Central memory CD4-positive, alpha-beta T cell (primary cell): ENCODE results near the gene RFX3.

Source experiments
- DNase-seq: peaks from one replicate; pipeline ENCODE4 v3.0.0; 2022

The RFX3 gene

DNA sequence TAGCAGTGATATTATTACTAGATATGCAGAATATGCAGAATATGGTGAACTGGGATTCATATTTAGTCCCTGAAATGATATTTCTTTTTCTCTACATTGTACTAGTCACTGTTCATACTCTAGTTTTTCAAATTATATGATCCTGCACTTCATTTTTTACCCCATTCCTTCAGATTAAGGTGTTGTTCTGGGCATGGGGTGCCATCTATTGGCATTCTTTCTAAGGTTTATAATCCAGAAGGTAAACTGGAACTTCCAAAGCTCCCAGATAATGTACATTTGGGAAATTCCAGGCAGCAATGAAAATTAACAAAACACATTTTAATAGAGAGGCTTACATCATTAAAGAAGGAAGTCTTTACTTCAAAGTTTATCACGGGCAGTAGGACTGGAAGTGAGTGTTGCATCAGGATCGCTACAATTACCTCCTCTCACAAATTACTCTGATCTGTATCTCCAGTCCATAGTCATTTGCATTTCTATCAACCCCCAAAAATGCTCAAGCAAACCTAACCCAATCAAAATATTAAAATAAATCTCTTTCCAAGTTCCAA is 12.5 kb downstream of the RFX3 start:
- DNase-seq = no peak

DNA sequence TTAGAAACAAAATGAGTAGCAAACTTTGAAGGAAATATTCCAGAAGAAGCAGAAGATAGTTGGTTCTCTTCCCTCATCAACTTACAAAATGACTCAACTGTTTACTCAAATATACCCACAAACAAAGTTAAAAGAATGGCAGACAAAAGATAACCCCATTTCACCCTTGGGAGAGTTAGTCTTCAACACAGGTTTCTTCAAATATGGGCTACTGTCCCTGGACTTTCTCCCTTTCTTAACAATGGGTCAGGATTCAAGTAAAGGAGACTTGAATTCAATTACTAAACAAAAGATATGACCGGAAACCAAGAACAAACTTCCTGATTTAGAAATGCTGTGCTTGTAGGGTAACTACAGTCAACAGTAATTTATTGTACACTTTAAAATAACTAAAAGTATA is 14.2 kb downstream of the RFX3 start:
- DNase-seq = no peak

GRCh38 chr9:3510796-3511195 is 15.0 kb downstream of the RFX3 start:
- DNase-seq = no peak

DNA sequence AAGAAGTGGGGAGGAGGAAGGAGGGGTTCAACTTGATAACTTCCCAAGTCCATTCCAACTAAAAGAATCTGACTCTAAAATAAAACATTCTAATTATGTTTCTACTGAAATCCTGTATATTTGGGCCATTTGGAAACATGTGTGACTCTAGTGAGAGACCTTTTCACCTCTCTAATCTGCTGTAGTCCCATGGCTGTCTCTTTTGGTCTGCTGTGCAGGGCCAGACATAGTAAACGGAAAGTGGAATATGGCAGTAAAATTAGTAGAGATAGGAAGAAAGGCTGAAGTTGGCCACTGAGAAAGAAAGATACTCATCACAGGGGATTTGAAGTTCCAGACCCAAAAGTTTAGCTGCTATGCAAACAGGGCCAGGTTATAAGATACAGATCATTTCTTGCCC is 15.9 kb downstream of the RFX3 start:
- DNase-seq = no peak

GRCh38 chr9:3508521-3509291 is 17.1 kb downstream of the RFX3 start:
- no peak for DNase-seq

- no peak for DNase-seq
Observed at GRCh38 chr9:3508078-3508431, 17.7 kb downstream of the RFX3 start.

- no peak for DNase-seq
Observed at GRCh38 chr9:3507395-3508077, 18.3 kb downstream of the RFX3 start.

- no peak for DNase-seq
Observed at GRCh38 chr9:3506164-3506563, 19.6 kb downstream of the RFX3 start.

GRCh38 chr9:3502560-3503398 is 23.0 kb downstream of the RFX3 start:
- DNase-seq = no peak

- no peak for DNase-seq
Observed at GRCh38 chr9:3500044-3500443, 25.8 kb downstream of the RFX3 start.

DNA sequence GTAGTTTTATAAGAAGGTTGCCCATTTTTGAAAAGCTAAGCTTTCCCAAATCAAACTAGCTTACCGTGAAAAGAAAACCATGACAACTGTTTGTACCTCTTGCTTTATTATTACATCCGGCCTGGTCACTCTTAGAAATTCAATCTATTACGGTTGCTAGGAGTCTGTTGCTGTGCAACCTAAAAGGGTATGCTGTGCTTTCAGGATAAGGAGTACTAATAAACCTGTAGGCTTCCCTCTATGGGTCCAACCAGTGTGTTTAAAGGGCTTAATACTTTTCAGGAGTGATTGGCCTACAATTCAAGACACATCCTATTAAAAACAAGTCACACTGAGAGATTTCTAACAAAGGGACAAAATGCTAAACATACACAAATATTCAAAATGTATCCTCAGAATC is 27.1 kb downstream of the RFX3 start:
- DNase-seq = no peak

- DNase-seq = no peak
Observed at GRCh38 chr9:3497857-3498256, 27.9 kb downstream of the RFX3 start.

- no peak for DNase-seq
Observed at GRCh38 chr9:3497401-3497800, 28.4 kb downstream of the RFX3 start.

DNA sequence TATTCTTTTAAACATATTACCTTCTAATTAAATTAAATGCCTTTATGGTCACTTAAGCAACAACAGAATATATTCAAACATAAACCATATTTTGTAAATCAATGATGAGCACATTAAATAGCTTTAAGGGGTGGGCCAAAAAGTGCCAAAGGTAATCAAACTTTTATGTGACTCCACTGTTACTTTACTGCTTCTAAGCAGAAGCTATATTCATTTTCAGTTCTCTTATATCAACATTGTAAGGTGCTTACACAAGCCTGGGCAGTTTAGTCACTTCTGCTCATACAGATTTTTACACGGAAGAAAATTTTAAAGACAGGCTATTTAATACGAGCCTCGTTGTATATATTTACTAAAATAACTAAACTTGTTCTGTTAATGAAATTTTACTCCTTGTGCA is 29.9 kb downstream of the RFX3 start:
- no peak for DNase-seq

DNA sequence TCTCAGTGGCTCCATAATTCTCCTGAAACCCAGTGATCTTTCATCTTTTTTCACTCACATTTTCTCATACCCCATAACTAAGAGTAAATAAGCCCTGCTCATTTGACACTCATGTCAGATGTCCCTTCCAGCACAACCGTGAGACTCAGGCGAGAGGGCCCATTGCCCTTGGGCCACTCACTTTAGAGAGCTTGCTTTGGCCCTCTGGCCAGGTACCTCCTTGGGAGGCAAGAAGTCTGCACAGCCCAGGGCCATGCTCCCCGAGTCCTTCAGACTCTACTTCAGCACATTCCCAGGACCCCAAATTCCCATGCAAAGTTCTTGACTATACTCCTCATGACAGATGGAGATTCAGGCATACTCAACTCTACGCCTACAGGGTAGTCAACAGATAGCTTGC is 33.6 kb downstream of the RFX3 start:
- DNase-seq = no peak

DNA sequence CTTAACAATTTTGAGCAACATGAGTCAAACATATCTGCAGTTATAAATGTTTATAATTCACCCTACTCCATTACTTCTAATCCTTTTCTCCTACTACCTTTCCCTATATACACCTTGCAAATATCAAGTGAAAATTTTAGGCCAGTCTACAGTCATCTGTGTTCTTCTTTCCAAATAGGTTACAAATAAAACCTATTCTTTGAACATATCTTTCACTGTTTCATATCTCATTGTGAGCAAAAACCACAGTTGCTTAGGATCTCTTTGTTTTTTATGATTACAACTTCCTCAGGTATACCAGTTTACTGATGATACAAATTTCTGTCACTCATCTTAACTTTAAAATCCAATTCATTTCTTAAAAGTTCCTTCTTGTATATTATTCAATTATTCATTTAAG is 34.4 kb downstream of the RFX3 start:
- no peak for DNase-seq

DNA sequence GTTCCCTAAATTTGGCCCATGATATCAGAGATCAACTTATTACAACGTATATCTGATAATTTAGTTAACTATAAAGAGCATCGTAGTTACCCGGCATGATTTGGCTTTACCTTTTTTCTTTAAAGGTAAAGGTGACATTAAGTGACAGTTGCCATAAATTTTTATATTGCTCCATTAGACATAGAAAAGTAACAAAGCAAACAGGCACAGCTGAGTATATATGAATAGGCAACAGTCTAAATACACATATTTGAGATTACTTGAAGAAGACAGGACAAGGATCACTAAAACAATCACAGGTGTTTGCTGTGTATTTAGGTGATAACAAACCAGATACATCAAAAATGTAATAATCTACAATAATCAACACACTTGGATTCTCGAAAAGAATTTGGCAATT is 34.8 kb downstream of the RFX3 start:
- no peak for DNase-seq

DNA sequence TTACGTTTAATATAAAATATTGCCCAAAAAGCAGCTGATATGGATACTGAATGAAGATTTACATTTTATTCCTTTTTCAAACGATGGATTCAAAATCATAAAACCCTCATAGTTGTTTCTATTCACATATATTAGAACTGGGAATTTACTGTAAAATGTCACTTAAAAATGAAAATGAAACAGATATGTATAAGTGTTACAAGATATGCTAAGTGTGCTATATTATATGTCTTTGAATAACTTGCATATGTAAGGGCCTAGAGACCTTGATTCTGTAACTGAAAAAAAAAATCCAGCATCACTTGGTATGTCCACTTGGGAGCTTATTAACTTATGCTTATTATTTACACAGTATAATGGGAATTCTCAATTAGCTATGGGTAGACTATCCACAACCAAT is 43.2 kb downstream of the RFX3 start:
- no peak for DNase-seq

GRCh38 chr9:3480353-3480655 is 45.5 kb downstream of the RFX3 start:
- DNase-seq = no peak

DNA sequence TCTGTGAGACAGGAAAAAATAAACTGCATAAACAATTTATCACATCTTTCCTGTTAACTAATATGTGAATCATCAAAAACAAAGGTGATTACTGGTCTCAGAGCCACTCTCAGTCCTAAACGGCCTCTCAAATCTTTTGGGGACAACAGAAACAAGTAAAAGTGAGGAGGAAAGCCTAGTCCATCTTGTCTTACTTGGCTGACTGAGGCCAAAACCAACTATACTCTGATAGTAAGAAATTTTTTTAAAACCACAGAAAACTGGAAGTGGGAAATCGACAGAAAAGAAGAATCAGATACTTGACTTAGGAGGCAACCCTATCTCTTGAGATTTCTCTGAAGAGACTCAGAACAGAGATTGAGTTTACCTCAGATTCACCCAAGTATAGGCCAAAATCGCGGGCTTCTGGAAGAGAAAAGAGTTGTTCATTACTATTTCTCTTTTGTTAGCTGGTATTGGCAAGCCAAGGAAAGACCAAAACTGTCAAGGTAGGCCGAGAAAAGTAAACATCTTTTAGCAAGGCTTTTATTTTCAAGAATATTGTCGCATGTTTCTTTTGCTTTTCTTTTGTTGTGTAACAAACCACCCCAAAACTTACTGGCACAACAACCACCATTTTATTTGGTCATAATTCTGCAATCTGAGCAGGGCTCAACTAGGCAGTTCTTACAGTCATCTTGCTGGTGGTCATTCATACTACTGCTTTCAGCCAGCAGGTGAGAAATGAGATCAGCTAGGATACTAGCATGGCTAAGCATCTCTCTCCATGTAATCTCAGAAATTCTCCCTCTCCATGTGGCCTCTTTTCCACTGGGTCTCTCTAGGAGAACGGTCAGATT is 46.1 kb downstream of the RFX3 start:
- DNase-seq = no peak

GRCh38 chr9:3478549-3478953 is 47.2 kb downstream of the RFX3 start:
- peak; percentile 29 for DNase-seq

GRCh38 chr9:3477236-3477834 is 48.5 kb downstream of the RFX3 start:
- peak; percentile 35 for DNase-seq
